AG10803 (cell line): Measurements from ENCODE around the gene PDE1A.

ENCODE experiments used
- DNase-seq: peaks from one replicate; pipeline ENCODE4 v3.0.0; 2010; ENCODE audit warnings: low read depth
- H3K4me3 ChIP-seq: 2 replicates; pipeline ENCODE4 v1.5.1; 2011; ENCODE audit warnings: mild to moderate bottlenecking, low read length, control low read depth
- TF ChIP-seq, protein P1 (sequence below): conservative IDR thresholded peaks from 2 replicates; pipeline ENCODE4 v1.5.1; 2011; ENCODE audit warnings: mild to moderate bottlenecking, low read length, control low read depth, inconsistent platforms

Gene PDE1A

GRCh38 chr2:182432051-182432450, 5.2 kb upstream of the PDE1A start:
- TF ChIP-seq, protein P1, sequence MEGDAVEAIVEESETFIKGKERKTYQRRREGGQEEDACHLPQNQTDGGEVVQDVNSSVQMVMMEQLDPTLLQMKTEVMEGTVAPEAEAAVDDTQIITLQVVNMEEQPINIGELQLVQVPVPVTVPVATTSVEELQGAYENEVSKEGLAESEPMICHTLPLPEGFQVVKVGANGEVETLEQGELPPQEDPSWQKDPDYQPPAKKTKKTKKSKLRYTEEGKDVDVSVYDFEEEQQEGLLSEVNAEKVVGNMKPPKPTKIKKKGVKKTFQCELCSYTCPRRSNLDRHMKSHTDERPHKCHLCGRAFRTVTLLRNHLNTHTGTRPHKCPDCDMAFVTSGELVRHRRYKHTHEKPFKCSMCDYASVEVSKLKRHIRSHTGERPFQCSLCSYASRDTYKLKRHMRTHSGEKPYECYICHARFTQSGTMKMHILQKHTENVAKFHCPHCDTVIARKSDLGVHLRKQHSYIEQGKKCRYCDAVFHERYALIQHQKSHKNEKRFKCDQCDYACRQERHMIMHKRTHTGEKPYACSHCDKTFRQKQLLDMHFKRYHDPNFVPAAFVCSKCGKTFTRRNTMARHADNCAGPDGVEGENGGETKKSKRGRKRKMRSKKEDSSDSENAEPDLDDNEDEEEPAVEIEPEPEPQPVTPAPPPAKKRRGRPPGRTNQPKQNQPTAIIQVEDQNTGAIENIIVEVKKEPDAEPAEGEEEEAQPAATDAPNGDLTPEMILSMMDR: no peak
- no peak overlapping the region for H3K4me3 ChIP-seq

DNA sequence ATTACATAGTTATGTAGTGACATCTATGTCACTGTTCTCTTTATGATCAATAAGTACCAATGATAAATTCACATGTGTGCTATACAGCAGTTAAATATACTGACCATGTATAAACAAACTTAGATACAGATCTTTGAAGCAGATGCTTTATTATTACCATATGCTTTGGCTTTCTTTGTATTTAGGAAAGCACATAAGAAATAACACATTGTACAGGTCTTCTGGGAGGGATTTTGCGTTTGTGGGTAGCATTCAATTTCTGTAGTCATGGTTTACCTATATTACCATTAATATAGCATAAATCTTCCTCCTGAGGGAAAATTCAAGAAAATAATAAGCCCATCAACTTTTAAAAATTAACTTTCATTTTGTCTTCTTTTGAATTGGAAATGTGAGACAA, 1.6 kb upstream of the PDE1A start:
- DNase-seq: no peak
- no peak overlapping the region for H3K4me3 ChIP-seq
- TF ChIP-seq, protein P1: no peak

More at GRCh38 chr2:182432051-182432450, 5.2 kb upstream of the PDE1A start:
- DNase-seq: no peak

DNA sequence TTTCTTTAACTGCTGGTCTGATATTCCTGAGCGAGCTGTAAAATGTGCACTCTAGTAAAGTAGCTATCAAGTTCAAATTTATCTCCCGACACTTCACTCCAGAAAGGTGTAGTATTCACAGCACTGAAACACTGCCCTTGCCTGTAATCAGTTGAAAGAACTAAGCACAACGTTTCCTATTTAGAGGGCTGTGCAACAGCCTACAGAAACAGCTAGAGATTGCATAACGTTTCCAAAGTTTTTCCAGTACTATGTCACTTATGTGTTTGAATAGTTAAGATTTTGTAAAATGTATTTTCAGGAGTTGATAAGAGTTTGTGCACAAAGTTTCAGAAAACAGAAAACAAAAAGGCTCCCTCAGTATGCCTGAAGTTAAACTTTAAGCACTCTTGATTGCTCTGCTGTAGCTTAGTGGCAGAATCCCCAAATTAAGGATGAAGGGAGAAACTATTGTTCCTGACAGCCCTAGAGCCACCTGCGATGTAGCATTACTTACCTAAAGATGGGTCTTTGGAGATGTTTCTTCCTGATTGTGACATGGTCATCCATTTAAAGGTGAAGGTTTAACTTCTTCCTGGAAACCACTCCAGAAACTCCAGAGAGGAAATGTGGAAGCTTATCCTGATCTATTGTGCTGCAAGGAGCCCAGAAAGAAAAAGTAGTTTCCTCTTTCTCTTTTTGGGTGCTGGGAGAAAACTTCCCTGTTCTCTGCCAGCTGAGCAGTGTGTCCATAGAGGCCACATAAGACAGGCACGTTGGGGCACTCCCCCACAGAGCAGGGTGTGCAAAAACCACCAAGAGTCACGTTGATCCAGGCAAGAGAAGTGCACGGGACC, 536 bp downstream of the PDE1A start:
- TF ChIP-seq, protein P1: no peak
- no peak overlapping the region for H3K4me3 ChIP-seq
- DNase-seq: no peak

- no peak overlapping the region for H3K4me3 ChIP-seq
- DNase-seq: no peak
- TF ChIP-seq, protein P1: no peak
Observed at GRCh38 chr2:182422864-182423263, 4.0 kb downstream of the PDE1A start.

- no peak overlapping the region for H3K4me3 ChIP-seq
- TF ChIP-seq, protein P1: no peak
Observed at GRCh38 chr2:182420669-182421068, 6.2 kb downstream of the PDE1A start.

DNA sequence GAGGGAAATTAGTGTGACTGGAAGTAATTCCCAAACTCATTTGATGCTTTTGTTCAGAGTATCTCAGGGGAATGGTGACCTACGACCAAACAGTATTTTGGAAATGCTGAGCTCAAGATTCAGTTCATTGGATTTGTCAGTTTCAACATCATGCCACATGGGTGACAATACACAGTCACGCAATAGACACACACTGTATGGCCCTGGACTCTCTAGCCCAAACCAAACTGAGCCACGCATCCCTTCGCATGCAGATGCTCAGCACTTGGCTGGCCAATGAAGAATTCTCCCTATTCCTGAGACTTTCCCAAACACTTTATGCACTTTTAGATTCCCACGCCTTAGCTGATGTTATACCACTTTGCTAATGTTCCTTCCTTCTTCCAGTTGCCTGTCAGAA, 10.0 kb downstream of the PDE1A start:
- no peak overlapping the region for H3K4me3 ChIP-seq
- TF ChIP-seq, protein P1: no peak
- DNase-seq: no peak

More at GRCh38 chr2:182420669-182421068, 6.2 kb downstream of the PDE1A start:
- no peak for DNase-seq

- TF ChIP-seq, protein P1: no peak
- no peak for DNase-seq
- no peak overlapping the region for H3K4me3 ChIP-seq
Observed at GRCh38 chr2:182416191-182416590, 10.6 kb downstream of the PDE1A start.
